GM21619 (cell line): ENCODE data around the gene SLMAP.
"Not testable (repeated sequence)": the region's sequence is repeated elsewhere in the genome, so short reads cannot be mapped to it uniquely, and the experiment has no call there.

ENCODE experiments used
- ATAC-seq: cut with Tn5 transposase; IDR thresholded peaks from one replicate; pipeline ENCODE4 v1.9.1; 2021; ENCODE audit not compliant: unreplicated experiment

The SLMAP gene

GRCh38 chr3:57826952-57827723 lies 71.0 kb downstream of the SLMAP start:
- ATAC-seq, result no peak

- ATAC-seq, result no peak
Measured at GRCh38 chr3:57827757-57828156, 71.6 kb downstream of the SLMAP start.

- ATAC-seq, result no peak
Measured at GRCh38 chr3:57832486-57832885, 76.4 kb downstream of the SLMAP start.

- ATAC-seq, result no peak
Measured at GRCh38 chr3:57832900-57833313, 76.8 kb downstream of the SLMAP start.

GRCh38 chr3:57833763-57834162 lies 77.7 kb downstream of the SLMAP start:
- no peak for ATAC-seq

GRCh38 chr3:57837686-57838085 lies 81.6 kb downstream of the SLMAP start:
- ATAC-seq, result no peak

- ATAC-seq, result no peak
Measured at GRCh38 chr3:57838627-57839026, 82.5 kb downstream of the SLMAP start.

- no peak for ATAC-seq
Measured at GRCh38 chr3:57840473-57840872, 84.4 kb downstream of the SLMAP start.

- no peak for ATAC-seq
Measured at GRCh38 chr3:57841818-57842217, 85.7 kb downstream of the SLMAP start.

- no peak for ATAC-seq
Measured at GRCh38 chr3:57848177-57848738, 92.1 kb downstream of the SLMAP start.

- no peak for ATAC-seq
Measured at GRCh38 chr3:57851304-57851703, 95.2 kb downstream of the SLMAP start.

GRCh38 chr3:57852896-57853295 lies 96.8 kb downstream of the SLMAP start:
- ATAC-seq, result no peak

GRCh38 chr3:57855281-57855680 lies 99.2 kb downstream of the SLMAP start:
- no peak for ATAC-seq

GRCh38 chr3:57855943-57856342 lies 99.8 kb downstream of the SLMAP start:
- ATAC-seq, result no peak

GRCh38 chr3:57856675-57857074 lies 100.6 kb downstream of the SLMAP start:
- ATAC-seq, result no peak

- ATAC-seq, result no peak
Measured at GRCh38 chr3:57862894-57863293, 106.8 kb downstream of the SLMAP start.

- no peak for ATAC-seq
Measured at GRCh38 chr3:57863380-57863779, 107.3 kb downstream of the SLMAP start.

- no peak for ATAC-seq
Measured at GRCh38 chr3:57864853-57865252, 108.7 kb downstream of the SLMAP start.

GRCh38 chr3:57869110-57869509 lies 113.0 kb downstream of the SLMAP start:
- not testable (repeated sequence) for ATAC-seq

- ATAC-seq, result no peak
Measured at GRCh38 chr3:57872606-57873005, 116.5 kb downstream of the SLMAP start.

- ATAC-seq, result no peak
Measured at GRCh38 chr3:57876632-57877031, 120.5 kb downstream of the SLMAP start.

- no peak for ATAC-seq
Measured at GRCh38 chr3:57877116-57877515, 121.0 kb downstream of the SLMAP start.

- not testable (repeated sequence) for ATAC-seq
Measured at GRCh38 chr3:57884436-57884835, 128.3 kb downstream of the SLMAP start.
